ACHN (cell line): ENCODE data around the gene OIT3.

Source experiments
- DNase-seq: peaks from one replicate; pipeline ENCODE4 v3.0.0-alpha.2; 2015
- in situ Hi-C: cut with HindIII; loops from 2 replicates; pipeline ENCODE4 v1.10.0; 2017; ENCODE audit warnings: low sequenced_read_pairs, low pct_ligation_motif_present, low pct_unique_long_range_greater_than_20kb

Gene OIT3

DNA sequence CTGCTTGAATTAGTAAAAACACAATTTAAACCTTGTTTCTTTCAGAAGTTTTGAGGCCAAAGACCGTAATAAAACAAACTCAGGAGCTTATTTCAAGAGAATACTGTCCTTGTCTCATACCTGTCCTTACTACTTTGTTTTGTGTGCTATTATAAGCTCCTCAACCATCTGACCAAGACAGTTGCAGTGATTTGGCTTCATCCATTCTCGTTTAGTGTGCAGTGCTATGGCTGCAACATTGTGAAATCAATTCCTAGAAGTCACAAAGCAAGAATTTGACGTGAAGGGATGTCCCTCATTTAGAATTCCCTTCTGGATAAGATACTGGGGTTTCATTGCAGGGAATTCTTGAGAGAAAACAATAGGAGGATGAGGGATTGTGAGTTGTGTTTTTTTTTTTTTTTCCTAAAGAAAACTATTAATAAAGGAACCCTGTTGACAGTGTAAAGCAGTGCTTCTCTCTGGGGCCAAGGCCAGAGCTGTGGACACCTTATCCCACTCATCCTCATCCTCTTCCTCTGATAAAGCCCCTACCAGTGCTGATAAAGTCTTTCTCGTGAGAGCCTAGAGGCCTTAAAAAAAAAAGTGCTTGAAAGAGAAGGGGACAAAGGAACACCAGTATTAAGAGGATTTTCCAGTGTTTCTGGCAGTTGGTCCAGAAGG is at the start of gene OIT3:
Gene OIT3, plus strand, starts transcription at position 604 of the 663 bp plus-strand sequence. CDS start 60 bp downstream, outside the sequence.
- in situ Hi-C loops, result no loop called here
- no peak for DNase-seq

DNA sequence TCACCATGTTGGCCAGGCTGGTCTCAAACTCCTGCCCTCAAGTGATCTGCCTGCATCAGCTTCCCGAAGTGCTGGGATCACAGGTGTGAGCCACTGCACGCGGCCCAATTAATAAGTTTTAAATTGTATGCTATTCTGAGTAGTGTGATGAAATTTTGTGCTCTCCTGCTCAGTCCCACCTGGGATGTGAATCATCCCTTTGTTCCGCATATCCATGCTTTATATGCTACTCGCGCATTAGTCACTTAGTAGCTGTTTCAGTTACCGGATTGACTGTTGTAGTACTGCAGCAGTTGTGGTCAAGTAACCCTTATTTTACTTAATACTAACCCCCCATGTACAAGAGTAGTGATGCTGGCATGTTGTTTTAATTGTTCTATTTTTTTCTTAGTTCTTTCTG is 47.3 kb upstream of the OIT3 start:
- in situ Hi-C loops, result no loop called here
- peak; percentile 71 for DNase-seq

DNA sequence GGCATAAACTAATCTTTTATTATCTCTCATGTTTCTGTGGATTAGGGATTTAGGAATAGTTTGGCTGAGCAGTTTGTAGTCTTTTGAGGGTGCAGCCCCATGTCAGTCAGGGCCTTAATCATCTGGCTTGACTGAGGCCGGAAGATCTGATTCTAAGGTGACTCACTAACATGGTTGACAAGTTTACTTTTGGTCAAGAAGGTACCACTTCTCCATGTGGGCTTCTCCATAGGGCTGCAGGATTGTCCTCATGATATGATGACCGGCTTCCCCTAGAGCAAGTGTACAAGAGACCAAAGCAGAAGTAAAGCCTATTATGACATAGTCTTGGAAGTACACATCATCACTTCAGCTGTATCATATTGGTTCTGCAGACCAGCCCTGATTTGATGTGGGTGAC is 45.9 kb upstream of the OIT3 start:
- no peak for DNase-seq
- in situ Hi-C loops, result no loop called here

DNA sequence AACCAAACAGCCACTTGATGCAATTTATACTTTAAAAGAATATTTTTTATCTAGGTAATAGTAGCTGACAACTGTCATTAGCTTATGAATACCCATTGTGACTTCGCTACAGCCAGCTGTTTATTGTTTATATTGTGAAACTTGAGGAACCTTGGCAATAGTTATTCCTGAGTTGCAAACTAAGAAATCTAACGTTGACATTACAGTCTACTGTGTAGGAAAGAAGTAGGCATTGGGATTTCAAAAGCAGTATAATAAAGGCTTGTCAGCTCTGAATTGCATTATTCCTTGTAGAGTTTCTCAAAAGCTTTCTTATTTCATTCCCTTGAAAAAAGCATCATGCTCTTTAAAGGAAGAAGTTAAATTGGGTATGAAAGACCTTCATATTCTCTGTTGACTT is 42.7 kb upstream of the OIT3 start:
- DNase-seq, result no peak
- in situ Hi-C loops, result no loop called here

DNA sequence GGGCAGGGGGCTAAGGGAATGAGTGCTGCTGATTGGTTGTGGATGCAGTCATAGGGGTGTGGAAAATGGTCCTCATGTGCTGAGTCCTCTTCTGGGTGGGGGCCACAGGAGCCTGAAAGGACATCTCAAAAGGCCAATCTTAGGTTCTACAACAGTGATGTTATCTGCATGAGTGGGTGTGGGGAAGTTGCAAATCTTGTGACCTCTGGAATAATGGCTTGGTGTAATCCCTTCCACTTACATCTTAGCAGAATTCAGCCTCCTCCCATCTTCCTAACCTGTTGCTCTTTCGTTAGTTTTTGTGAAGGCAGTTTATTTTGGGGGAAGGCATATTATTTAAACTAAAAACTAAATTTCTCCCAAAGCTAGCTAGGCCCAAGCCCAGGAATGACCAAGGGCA is 42.0 kb upstream of the OIT3 start:
- no peak for DNase-seq
- in situ Hi-C loops, result no loop called here

DNA sequence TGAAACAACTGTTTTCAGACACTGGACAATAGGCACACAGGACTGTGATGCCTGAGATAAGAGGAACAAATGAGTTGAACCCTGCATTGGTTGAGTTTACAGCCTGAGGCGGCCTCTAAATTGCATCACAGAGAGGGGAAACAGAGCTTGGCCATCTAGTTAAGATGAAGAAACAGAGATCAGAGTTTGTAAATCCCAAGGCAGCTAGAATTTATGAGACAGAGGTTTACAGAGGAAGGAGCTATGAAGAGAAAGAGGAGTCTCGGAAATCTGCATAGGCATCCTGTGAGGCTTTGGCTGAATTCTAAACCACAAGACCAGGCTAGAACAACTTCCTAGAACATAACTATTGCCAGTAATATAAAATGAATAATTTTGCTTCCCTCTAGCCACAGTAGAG is 41.0 kb upstream of the OIT3 start:
- in situ Hi-C loops, result no loop called here
- no peak for DNase-seq

DNA sequence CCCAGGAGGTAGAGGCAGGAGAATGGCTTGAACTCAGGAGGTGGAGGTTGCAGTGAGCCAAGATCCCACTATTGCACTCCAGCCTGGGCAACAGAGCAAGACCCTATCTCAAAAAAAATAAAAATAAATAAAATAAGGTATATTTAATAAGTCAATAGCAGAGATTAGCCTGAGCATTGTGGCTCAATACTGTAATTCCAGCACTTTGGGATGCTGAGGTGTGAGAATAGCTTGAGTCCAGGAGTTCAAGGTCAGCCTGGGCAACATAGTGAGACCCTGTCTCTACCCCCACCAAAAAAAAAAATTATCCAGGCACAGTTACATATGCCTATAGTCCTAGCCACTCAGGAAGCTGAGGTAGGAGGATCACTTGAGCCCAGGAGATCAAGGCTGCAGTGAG is 38.4 kb upstream of the OIT3 start:
- no peak for DNase-seq
- in situ Hi-C loops, result no loop called here

DNA sequence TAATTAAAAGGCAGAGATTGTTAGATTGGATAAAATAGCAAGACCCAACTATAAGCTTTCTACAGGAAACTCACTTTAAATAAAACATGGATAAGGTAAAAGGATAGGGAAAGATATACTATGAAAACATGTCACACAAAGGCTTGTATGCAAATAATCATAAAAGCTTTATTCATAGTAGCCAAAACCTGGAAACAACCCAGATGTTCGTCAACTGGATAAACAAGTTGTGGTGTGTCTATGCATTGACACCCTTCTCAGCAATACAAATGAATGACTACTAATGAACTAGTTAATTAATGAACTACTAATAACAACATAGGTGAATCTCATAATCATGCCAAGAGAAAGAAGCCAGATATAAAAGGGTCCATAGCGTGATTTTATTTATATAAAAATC is 37.7 kb upstream of the OIT3 start:
- no peak for DNase-seq
- in situ Hi-C loops, result no loop called here

DNA sequence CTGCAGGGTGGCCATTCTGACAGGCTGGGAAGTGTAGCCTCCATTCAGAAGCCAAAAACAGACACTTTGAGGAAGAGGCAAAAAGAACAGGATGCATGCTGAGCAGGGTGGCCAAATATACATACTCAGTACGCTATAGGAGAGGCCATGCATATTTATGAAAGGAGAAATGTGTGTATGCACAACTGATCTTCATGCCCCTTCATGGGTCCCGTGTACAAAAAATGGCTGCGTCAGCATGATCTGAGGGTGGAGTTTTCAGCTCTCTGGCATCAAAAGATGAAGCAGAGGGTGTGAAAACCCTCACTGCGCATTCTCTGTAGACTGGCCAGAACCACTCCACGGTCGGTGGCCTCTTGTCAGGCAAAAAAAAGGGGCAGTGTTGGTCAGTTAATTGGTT is 35.5 kb upstream of the OIT3 start:
- in situ Hi-C loops, result no loop called here
- no peak for DNase-seq

DNA sequence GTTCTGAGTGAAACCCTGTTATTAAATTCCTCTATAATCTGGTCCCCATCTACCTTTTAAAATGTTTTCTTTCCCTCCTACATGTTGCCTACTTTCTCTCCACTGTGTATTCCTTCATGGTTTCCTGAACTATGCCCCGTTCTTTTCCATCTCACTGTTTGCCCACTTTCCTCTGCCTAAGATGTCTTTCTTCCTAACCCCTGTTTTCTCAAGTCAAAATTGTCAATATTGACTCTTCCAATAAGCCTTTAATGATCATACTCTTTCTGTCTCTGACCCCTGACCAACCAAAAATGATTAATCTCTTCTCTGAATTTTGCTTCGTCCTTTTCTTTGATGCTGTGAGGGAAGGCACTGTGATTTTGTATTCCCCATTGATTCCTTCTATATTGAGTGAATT is 30.6 kb upstream of the OIT3 start:
- DNase-seq, result no peak
- in situ Hi-C loops, result no loop called here

DNA sequence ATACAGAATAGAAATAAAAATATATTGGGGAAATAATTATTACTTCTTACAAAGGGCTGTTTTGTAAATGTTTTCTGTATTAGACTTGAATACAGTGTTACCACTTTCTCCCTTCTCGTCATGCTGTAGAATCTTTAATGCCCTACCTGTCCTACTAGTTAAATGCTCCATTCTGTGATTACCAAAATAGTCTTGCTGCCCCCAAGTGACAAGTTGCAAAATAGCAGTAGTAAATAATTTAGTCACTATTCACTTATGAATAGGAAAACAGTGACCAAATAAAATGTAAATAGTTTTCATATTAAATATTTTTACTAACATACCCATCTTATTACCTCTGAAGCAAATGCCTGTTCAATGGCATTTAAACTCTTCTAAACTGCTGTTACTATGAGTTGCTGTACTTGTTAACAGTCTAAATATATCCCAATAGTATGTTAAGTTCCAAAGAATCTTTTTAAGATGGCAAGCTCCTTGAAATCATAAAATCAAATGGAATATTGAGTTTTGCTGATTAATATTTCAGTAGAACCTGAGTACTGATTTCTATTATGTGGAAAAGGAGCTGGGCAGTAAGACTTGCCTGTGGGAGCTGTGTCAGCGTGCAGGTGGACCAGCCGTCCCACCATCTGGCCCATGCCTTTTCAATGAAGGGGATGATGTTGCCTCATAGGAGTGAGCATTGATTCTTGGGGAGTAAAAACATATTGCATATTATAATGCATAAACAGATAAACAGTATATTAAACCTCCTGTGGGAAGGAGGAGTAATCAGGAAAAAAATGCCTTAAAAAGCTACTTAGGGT is 18.1 kb upstream of the OIT3 start:
- peak; percentile 49 for DNase-seq
- in situ Hi-C loops, result no loop called here

DNA sequence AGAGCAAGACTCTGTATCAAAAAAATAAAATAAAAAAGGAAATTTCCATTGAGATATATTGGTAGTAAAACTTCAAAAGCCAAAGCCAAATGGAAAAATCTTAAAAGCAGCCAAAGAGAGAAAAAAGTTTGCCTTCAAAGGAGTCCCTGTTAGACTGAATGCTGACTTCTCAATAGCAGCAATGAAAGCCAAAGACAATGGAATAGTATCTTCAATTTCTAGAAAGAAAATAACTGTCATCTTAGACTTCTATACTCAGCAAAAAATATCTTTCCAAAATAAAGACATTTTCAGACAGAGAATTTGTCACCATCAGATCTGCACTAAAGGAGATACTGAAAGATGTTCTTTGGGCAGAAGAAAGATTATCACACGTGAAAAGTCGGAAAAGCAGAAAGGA is 14.3 kb upstream of the OIT3 start:
- in situ Hi-C loops, result no loop called here

DNA sequence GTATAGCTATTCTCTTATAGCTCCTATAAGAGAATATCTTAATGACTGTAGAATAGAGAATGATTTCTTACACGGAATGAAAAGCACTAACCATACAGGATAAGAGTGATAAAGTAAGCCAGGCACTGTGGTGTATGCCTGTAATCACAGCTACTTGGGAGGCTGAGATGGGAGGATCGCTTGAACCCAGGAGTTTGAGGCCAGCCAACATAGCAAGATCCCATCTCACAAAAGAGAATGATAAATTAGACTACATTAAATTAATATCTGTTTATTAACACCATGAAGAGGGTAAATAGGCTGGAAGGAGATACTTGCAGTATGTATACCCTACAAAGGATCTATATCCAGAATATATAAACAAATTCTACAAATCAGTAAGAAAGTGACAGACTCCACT is 12.2 kb upstream of the OIT3 start:
- in situ Hi-C loops, result no loop called here
- DNase-seq, result no peak

More for the DNA sequence above, 14.3 kb upstream of the OIT3 start:
- no peak for DNase-seq

DNA sequence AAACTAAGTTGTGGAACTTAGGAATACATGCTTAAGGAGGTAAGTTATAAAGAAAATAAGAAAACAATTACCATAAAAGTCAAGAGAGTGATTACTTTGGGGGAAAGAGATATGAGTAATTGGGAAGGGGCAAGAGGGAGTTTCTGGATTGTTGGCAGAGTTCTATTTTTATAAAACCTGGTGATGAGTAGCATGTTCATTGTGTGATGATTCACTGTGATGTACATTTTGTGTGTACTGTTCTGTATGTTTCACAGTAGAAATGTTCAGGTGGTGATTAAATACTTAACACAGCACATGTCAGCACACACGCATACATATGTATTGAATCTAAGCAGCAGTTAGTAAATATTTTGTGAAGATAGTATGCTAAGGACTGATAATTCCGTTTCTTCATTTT is 9.7 kb upstream of the OIT3 start:
- in situ Hi-C loops, result no loop called here

DNA sequence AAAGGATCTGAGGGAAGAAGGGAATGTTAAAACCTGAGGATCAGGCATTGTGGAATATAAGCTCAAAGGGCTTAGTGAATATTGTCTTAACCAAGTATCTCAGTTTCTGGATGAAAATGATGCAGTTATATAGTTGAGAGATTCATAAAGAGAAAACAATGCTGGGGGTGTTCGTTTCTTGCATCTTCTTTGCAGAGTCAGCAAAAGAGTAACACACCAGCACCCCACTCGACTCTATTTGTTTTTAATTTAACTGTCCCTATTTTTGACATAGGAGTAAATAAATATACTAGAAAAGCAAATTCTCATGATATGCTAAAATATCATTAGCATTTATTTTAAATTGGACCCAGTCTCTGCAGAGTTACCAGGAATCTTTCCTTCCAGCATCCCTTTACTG is 7.6 kb upstream of the OIT3 start:
- DNase-seq, result no peak
- in situ Hi-C loops, result no loop called here

More for the DNA sequence above, 9.7 kb upstream of the OIT3 start:
- no peak for DNase-seq

DNA sequence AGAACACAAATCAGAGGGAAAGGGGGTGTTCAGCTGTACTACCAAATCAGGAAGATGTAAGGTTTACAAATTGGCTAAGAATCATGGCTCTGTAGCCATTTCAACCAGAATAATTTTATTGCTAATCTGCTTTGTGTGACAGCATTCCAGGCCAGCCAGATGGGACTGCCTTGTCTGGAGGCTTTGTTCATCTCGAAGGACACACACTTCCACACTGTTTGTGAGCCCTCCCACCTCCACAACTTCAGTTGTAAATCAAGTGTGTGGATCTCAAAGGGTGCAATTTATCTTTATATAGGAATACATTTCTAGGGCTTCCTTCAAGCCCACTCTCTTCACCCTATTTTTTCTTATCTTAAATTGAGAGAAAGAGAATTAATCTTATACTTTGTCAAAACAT is 6.9 kb upstream of the OIT3 start:
- in situ Hi-C loops, result no loop called here
- no peak for DNase-seq

DNA sequence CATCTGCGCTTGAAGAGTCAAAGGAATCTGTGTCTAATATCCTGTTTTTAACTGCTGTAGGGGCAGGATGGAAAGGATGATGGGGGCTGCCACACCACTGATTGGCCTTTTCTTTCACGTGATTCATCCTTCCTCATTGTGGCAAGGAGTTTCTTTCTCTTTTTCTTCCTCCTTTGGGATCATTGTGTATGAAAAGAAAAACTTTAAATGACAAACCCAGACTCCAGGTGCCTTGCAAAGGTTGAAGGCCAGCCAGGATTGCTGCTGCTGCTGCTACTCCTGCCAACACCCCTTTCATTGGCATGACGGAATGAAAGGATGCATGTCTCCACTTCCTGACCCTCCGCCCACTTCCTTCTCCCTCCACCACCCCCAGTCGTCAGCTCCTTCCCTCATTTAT is 6.5 kb upstream of the OIT3 start:
- in situ Hi-C loops, result no loop called here
- no peak for DNase-seq

DNA sequence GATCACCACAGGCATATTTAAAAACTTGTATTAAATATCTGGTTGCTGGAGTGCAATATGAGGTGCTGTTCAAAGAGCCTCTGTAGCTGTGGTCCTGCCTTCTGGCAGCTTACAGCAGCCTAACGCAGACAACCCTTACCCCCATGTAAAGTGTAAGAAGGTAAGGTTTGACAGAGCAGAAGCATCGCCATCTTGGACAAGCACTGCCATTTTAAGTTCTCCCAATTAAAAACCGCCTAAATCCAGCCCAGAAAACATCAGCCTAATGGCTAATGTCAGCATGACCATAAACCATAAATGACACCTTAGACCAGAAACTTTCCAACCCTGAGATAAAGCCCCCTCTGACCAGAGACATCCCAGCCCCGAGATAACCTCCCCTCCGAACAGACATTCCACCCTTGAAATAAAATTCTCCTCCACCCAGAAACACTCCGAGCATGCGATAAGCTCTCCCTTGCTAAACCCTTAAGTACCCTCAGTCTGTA is 5.3 kb upstream of the OIT3 start:
- in situ Hi-C loops, result no loop called here
- DNase-seq, result no peak

DNA sequence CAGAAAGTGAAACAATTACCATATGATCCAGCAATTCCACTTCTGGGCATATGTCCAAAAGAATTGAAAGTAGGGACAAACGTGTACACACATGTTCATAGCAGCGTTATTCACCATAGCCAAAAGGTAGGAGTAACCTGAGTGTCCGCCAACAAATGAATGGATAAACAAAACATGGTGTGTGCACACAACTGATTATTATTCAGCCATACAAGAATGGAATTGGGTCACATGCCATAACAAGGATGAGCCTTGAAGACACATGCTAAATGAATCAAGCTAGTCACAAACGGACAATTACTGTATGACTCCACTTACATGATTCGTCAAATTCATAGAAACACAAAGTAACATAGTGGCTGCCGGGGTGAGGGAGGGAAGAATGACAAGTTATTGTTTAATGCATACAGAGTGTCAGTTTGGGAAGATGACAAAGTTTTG is 4.1 kb upstream of the OIT3 start:
- no peak for DNase-seq
- in situ Hi-C loops, result no loop called here

DNA sequence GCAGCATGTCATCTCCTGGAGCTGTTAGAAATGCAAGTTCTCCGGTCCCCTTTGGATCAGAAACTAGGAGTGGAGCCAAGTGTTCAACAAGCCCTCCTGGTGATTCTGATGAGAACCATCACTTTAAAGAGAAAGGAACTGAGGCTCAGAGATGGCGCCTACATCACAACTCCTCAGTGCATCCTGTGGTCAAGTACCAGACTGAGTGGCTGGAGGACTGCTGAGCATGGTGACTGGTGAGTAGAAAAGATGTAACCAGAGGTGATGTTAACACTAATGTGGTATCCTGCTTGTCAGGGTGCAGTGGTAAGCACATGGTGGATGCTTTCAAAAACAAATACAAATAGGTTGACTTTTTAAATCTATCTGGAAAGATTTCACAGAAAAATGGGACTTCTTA is 3.5 kb upstream of the OIT3 start:
- in situ Hi-C loops, result no loop called here
- DNase-seq, result no peak
